Measurements from ENCODE around the gene UNC79. TPM values are rescaled to one million over a fixed set of nuclear protein-coding genes. Genes with fewer than 3 reads are reported as not detected.

Gene UNC79
- total and polyA plus RNA-seq, 2 experiments from 2014 or later: 0.04 TPM; not detected in 1

DNA sequence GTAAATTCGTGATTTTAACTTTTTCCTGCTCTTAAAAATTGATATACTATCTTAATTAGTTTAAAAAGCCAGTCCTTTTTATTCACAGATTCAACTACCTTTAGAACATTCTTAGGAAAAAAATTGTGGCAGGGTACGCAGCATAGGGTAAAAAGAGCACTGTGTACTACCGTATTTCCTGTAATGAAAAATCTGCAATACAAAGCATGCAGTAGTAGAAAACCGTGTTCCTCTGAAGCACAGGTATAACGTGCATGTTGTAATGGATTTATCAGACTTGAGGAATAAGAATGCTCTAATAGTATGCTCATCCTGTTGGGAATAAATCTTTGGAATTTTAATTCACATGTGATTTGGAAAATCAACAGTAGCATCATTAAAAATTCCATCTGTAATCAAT, 140.5 kb downstream of the UNC79 start:
- Histone ChIP-seq H3K27ac (no peak overlapping the region), H3K4me1 (ENCODE audit: insufficient read depth) (no peaks in the 10 kb centered on the region), H3K9ac (no peak overlapping the region), H3K4me2 (ENCODE audit: unreplicated experiment) (no peak overlapping the region), H3F3A (ENCODE audit: insufficient read depth) (no peaks in the 10 kb centered on the region), H3K36me3 (ENCODE audit: low read depth) (no peaks in the 10 kb centered on the region), H3K9me3 (ENCODE audit: low read depth) (no peaks in the 10 kb centered on the region), H3K4me3 (no peak overlapping the region), H2AFZ (no peak overlapping the region), H3K9me2 (ENCODE audit: insufficient read depth) (no peaks in the 10 kb centered on the region), H4K20me1 (ENCODE audit: insufficient read depth) (no peaks in the 10 kb centered on the region), H3K79me2 (ENCODE audit: insufficient read depth) (no peaks in the 10 kb centered on the region), H3K27me3 (replicated peaks; ENCODE audit: insufficient read depth) (no peaks in the 10 kb centered on the region)
- DNase-seq: no peak
- TF ChIP-seq EZH2 (IDR thresholded peaks at IDR 0.05; ENCODE audit: insufficient read depth, poor library complexity, severe bottlenecking): no peak
- TF ChIP-seq EZH2phosphoT487 (IDR thresholded peaks at IDR 0.05; ENCODE audit: insufficient read depth, low read depth): no peak
- in situ Hi-C loops (cut with MboI): no loop called here
- 44 to 46% methylated on average over 5 of the region's 5 CpGs for WGBS, 2 experiments (ENCODE audit: low coverage in 1 of 2, low lambda C conversion rate in 2 of 2, missing lambda C conversion rate in 2 of 2)

DNA sequence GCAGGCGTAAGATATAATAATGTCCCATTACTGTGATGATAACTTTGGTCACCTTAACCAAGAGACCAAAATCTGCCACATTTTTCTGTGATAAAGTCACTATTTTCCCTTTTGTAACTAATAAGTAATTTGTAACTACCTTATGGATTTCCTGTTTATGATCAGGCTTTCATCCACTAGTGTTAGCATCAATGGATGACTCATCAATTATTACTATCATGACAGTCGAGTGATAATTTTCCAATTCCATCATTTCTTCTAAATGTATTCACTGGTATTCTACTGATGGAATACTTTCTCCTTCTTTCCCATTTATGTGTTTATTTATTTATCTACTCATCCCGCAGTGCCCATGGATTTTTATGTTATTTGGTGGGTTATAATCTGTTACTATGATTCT, 148.4 kb downstream of the UNC79 start:
- Histone ChIP-seq H3K4me1 (ENCODE audit: insufficient read depth) (no peaks in the 10 kb centered on the region), H3K27ac (no peak overlapping the region), H3K27me3 (replicated peaks; ENCODE audit: insufficient read depth) (no peaks in the 10 kb centered on the region), H2AFZ (no peak overlapping the region), H3K79me2 (ENCODE audit: insufficient read depth) (no peaks in the 10 kb centered on the region), H3K4me2 (ENCODE audit: unreplicated experiment) (no peak overlapping the region), H3K36me3 (ENCODE audit: low read depth) (no peaks in the 10 kb centered on the region), H3K9me3 (ENCODE audit: low read depth) (no peaks in the 10 kb centered on the region), H3K9me2 (ENCODE audit: insufficient read depth) (no peaks in the 10 kb centered on the region), H3K4me3 (no peak overlapping the region), H3K9ac (no peak overlapping the region), H3F3A (ENCODE audit: insufficient read depth) (no peaks in the 10 kb centered on the region), H4K20me1 (ENCODE audit: insufficient read depth) (no peaks in the 10 kb centered on the region)
- in situ Hi-C loops (cut with MboI): no loop called here
- 71 to 72% methylated on average over 3 of the region's 3 CpGs for WGBS, 2 experiments (ENCODE audit: low coverage in 1 of 2, low lambda C conversion rate in 2 of 2, missing lambda C conversion rate in 2 of 2)
- no peak for TF ChIP-seq EZH2 (IDR thresholded peaks at IDR 0.05; ENCODE audit: insufficient read depth, poor library complexity, severe bottlenecking)
- TF ChIP-seq EZH2phosphoT487 (IDR thresholded peaks at IDR 0.05; ENCODE audit: insufficient read depth, low read depth): no peak
- no peak for DNase-seq

DNA sequence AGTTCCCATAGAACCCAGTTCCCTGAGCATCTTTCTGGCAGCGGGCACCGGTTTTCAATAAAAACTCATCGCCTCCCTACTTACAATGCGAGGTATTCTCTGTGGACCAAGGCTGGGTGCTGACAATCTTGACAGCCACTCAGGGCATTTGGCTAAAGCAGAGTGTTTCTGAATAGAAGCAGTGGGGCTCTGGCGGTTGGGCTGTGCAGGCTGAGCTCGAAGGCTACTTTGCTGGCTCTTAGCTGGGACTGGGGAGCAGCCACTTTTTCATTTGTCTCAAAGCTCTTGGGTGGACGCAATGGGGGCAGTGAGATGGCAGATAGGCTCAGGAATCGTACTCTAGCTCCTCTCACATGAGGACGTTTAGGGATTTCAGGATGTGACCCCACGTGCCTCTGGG, 151.8 kb downstream of the UNC79 start:
- Histone ChIP-seq H3K9me2 (ENCODE audit: insufficient read depth) (0 out of 2 replicates have a peak, but pooled peaks cover 4% of the 10 kb centered on the region), H4K20me1 (ENCODE audit: insufficient read depth) (no peaks in the 10 kb centered on the region), H3K27ac (no peak overlapping the region), H3K4me2 (ENCODE audit: unreplicated experiment) (no peak overlapping the region), H3K4me1 (ENCODE audit: insufficient read depth) (no peaks in the 10 kb centered on the region), H3K79me2 (ENCODE audit: insufficient read depth) (no peaks in the 10 kb centered on the region), H3K9me3 (ENCODE audit: low read depth) (no peaks in the 10 kb centered on the region), H3K9ac (no peak overlapping the region), H2AFZ (no peak overlapping the region), H3K36me3 (ENCODE audit: low read depth) (no peaks in the 10 kb centered on the region), H3K4me3 (no peak overlapping the region), H3F3A (ENCODE audit: insufficient read depth) (no peaks in the 10 kb centered on the region), H3K27me3 (replicated peaks; ENCODE audit: insufficient read depth) (no peaks in the 10 kb centered on the region)
- in situ Hi-C loops (cut with MboI): no loop called here
- DNase-seq: no peak
- 45 to 58% methylated on average over 10 of the region's 10 CpGs for WGBS, 2 experiments (ENCODE audit: low coverage in 1 of 2, low lambda C conversion rate in 2 of 2, missing lambda C conversion rate in 2 of 2)
- TF ChIP-seq EZH2phosphoT487 (IDR thresholded peaks at IDR 0.05; ENCODE audit: insufficient read depth, low read depth): no peak
- TF ChIP-seq EZH2 (IDR thresholded peaks at IDR 0.05; ENCODE audit: insufficient read depth, poor library complexity, severe bottlenecking): no peak

DNA sequence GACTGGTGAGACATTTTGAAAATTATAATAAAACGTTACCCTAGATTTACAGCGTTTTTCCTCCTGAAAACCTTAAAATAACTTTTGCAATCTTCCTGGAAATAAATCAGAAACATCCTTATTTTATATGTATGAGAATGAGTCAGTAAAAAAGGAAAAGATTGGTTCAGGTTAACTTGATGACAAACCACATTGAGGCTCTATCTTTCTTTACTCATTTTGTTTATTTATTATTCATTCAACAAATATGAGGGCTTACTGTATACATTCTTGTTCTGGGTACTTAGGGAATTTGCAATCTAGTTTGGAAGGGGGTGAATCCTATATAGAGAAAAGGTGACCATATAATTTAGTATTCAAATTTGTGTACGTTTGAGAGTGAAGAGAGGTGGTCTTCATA, 156.6 kb downstream of the UNC79 start:
- no peak for DNase-seq
- Histone ChIP-seq H3K4me1 (ENCODE audit: insufficient read depth) (no peaks in the 10 kb centered on the region), H3K27me3 (replicated peaks; ENCODE audit: insufficient read depth) (no peaks in the 10 kb centered on the region), H3K27ac (no peak overlapping the region), H3K79me2 (ENCODE audit: insufficient read depth) (no peaks in the 10 kb centered on the region), H3K4me3 (no peak overlapping the region), H2AFZ (no peak overlapping the region), H3K9me2 (ENCODE audit: insufficient read depth) (0 out of 2 replicates have a peak, but pooled peaks cover 4% of the 10 kb centered on the region), H4K20me1 (ENCODE audit: insufficient read depth) (no peaks in the 10 kb centered on the region), H3K9ac (no peak overlapping the region), H3K4me2 (ENCODE audit: unreplicated experiment) (no peak overlapping the region), H3K9me3 (ENCODE audit: low read depth) (no peaks in the 10 kb centered on the region), H3F3A (ENCODE audit: insufficient read depth) (no peaks in the 10 kb centered on the region), H3K36me3 (ENCODE audit: low read depth) (no peaks in the 10 kb centered on the region)
- TF ChIP-seq EZH2 (IDR thresholded peaks at IDR 0.05; ENCODE audit: insufficient read depth, poor library complexity, severe bottlenecking): no peak
- no peak for TF ChIP-seq EZH2phosphoT487 (IDR thresholded peaks at IDR 0.05; ENCODE audit: insufficient read depth, low read depth)
- 39 to 47% methylated on average over 3 of the region's 3 CpGs for WGBS, 2 experiments (ENCODE audit: low coverage in 1 of 2, low lambda C conversion rate in 2 of 2, missing lambda C conversion rate in 2 of 2)
- in situ Hi-C loops (cut with MboI): no loop called here

DNA sequence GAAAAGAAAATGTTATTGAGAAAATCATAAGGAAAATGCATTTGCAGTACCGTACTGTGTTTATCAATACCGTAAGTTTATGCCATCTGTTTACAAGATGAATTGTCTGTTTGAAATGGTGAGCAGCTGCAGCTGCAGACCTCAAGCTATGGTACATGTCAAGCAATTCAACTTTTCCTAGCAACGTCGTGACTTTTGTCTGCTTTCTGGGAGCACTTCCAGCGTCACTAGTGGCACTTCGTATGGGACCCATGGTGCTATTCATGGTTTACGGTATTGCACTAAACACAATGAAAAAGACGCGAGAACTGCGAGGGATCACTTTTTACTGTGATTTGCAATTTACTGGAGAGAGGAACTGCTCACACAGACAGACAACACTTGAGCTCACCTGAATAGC, 160.8 kb downstream of the UNC79 start:
- Histone ChIP-seq H3K4me3 (no peak overlapping the region), H3K4me1 (ENCODE audit: insufficient read depth) (no peaks in the 10 kb centered on the region), H3K27me3 (replicated peaks; ENCODE audit: insufficient read depth) (no peaks in the 10 kb centered on the region), H3K9me3 (ENCODE audit: low read depth) (no peaks in the 10 kb centered on the region), H3K27ac (no peak overlapping the region), H4K20me1 (ENCODE audit: insufficient read depth) (no peaks in the 10 kb centered on the region), H3K9me2 (ENCODE audit: insufficient read depth) (0 out of 2 replicates have a peak, but pooled peaks cover 2% of the 10 kb centered on the region), H3K4me2 (ENCODE audit: unreplicated experiment) (no peak overlapping the region), H3K9ac (no peak overlapping the region), H3F3A (ENCODE audit: insufficient read depth) (no peaks in the 10 kb centered on the region), H3K79me2 (ENCODE audit: insufficient read depth) (no peaks in the 10 kb centered on the region), H2AFZ (no peak overlapping the region), H3K36me3 (ENCODE audit: low read depth) (no peaks in the 10 kb centered on the region)
- DNase-seq: no peak
- WGBS, 2 experiments (ENCODE audit: low coverage in 1 of 2, low lambda C conversion rate in 2 of 2, missing lambda C conversion rate in 2 of 2): 21 to 26% methylated on average over 10 of the region's 10 CpGs
- TF ChIP-seq EZH2phosphoT487 (IDR thresholded peaks at IDR 0.05; ENCODE audit: insufficient read depth, low read depth) (no peak), EZH2 (IDR thresholded peaks at IDR 0.05; ENCODE audit: insufficient read depth, poor library complexity, severe bottlenecking) (no peak)
- in situ Hi-C loops (cut with MboI): no loop called here
